ENCODE measurements around the gene MCMBP.

DNA sequence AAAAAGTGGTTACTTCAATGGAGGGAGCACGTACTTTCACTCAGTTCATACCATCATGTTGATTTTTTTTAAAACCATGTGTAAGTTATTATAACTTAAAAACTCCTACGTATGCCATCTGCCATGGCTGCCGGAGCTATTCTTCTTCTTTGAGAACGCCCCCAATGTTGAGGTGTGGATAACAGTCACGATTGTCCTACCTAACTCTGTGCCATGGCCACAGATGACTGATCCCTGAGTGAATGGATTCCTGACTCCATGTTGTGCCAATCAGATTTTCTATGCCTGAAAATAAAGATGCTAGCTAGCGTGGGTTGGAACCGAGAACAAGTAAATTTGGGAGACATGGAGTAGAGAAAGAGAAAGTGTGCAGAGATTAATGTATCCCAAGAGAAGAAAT, 5.3 kb downstream of the MCMBP start:
- TF ChIP-seq, protein P1, sequence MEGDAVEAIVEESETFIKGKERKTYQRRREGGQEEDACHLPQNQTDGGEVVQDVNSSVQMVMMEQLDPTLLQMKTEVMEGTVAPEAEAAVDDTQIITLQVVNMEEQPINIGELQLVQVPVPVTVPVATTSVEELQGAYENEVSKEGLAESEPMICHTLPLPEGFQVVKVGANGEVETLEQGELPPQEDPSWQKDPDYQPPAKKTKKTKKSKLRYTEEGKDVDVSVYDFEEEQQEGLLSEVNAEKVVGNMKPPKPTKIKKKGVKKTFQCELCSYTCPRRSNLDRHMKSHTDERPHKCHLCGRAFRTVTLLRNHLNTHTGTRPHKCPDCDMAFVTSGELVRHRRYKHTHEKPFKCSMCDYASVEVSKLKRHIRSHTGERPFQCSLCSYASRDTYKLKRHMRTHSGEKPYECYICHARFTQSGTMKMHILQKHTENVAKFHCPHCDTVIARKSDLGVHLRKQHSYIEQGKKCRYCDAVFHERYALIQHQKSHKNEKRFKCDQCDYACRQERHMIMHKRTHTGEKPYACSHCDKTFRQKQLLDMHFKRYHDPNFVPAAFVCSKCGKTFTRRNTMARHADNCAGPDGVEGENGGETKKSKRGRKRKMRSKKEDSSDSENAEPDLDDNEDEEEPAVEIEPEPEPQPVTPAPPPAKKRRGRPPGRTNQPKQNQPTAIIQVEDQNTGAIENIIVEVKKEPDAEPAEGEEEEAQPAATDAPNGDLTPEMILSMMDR (IDR thresholded peaks at IDR 0.05) = no peak
- TF ChIP-seq EZH2 (IDR thresholded peaks at IDR 0.05; ENCODE audit: borderline replicate concordance, insufficient read depth, low read depth, low read length, poor library complexity, severe bottlenecking) = no peak

All from B cell (primary cell).